ENCODE measurements around the gene ZBTB25.

- TF ChIP-seq CTCF (IDR thresholded peaks at IDR 0.05 in 8 of 11, conservative IDR thresholded peaks at IDR 0.05 in 3 of 11) (peak in 1 of 11 experiments; percentile 5), POLR2AphosphoS5 (IDR thresholded peaks at IDR 0.05) (peak; percentile 27 to 70 (median 67)), POLR2A (IDR thresholded peaks at IDR 0.05) (no peak)
Measured at GRCh38 chr14:64504897-64505794, 1.5 kb upstream of the ZBTB25 start.

Data from spleen (tissue), 7 donors.